ENCODE results near the gene BAIAP2L2. TPM values are rescaled to one million over a fixed set of nuclear protein-coding genes. Genes with fewer than 3 reads are reported as not detected.

BAIAP2L2 gene
- total and polyA plus RNA-seq, 2 of the 4 experiments (the other 2 are of a cell fraction) = 0.18 to 0.46 TPM

- Histone ChIP-seq H4K91ac (ENCODE audit: insufficient read depth, low read depth, low read length) (no peak overlapping the region), H3K27me3 (ENCODE audit: control insufficient read depth, insufficient read depth, low read length) (0 out of 2 replicates have a peak, but pooled peaks cover 2% of the 10 kb centered on the region), H3K14ac (replicated peaks; ENCODE audit: low read depth, low read length) (no peak overlapping the region), H3K9me1 (ENCODE audit: insufficient read depth, low read length) (peaks cover 17% of the 10 kb centered on the region), H3K4me1 (ENCODE audit: control insufficient read depth, insufficient read depth, low read length) (peaks cover 23% of the 10 kb centered on the region), H2AFZ (replicated peaks; ENCODE audit: low read length, poor library complexity) (no peak overlapping the region), H2BK120ac (ENCODE audit: low read depth, low read length) (no peak overlapping the region; the same call in 1 of the 2 replicates), H2BK15ac (ENCODE audit: low read depth, low read length) (no peak overlapping the region), H3K56ac (ENCODE audit: extremely low read depth, insufficient read depth, low read length) (no peak overlapping the region), H3K36me3 (ENCODE audit: control insufficient read depth, insufficient read depth, low read length) (no peaks in the 10 kb centered on the region), H3K18ac (ENCODE audit: low read depth, low read length) (no peak overlapping the region), H3K9me3 (ENCODE audit: control insufficient read depth, insufficient read depth, low read length) (no peaks in the 10 kb centered on the region), H4K20me1 (ENCODE audit: insufficient read depth, low read length) (no peaks in the 10 kb centered on the region), H2BK20ac (ENCODE audit: low read depth, low read length) (no peak overlapping the region), H3K4me2 (ENCODE audit: low read depth, low read length) (no peak overlapping the region), H4K5ac (ENCODE audit: low read depth, low read length) (no peak overlapping the region), H4K8ac (ENCODE audit: low read depth in 2 of 2, low read length in 2 of 2) (no peak overlapping the region), H3K9ac (ENCODE audit: low read depth, low read length) (no peak overlapping the region), H3K27ac (ENCODE audit: insufficient read depth, low read length) (no peak overlapping the region), H3K23ac (ENCODE audit: low read depth, low read length) (no peak overlapping the region), H3K4me3 (ENCODE audit: insufficient read depth, low read depth, low read length) (no peak overlapping the region), H2AK9ac (replicated peaks; ENCODE audit: low read depth, low read length, poor library complexity) (no peak overlapping the region), H3K4ac (ENCODE audit: low read depth, low read length) (no peak overlapping the region), H3K79me1 (ENCODE audit: low read depth in 1 of 2, low read length in 2 of 2) (no peaks in the 10 kb centered on the region; a peak in 1 of 4 replicates), H2AK5ac (ENCODE audit: low read depth, low read length) (peak overlapping the region; percentile 54; the same call in 1 of the 2 replicates), H2BK5ac (ENCODE audit: low read depth, low read length, poor library complexity, severe bottlenecking) (no peak overlapping the region)
- intact Hi-C loops (cut with micrococcal nuclease) (no loop called here), in situ Hi-C loops (cut with MboI; ENCODE audit: low sequenced_read_pairs) (no loop called here), dilution Hi-C loops (cut with HindIII; ENCODE audit: low sequenced_read_pairs, unreplicated experiment) (no loop called here)
- no peak for DNase-seq
- ChIA-PET CTCF (no interaction called here), POLR2A (ENCODE audit: unreplicated experiment) (no interaction called here)
- WGBS, 2 experiments (ENCODE audit: extremely low coverage in 2 of 2, insufficient read length in 1 of 2) = 32% methylated on average over 5 of the region's 10 CpGs; no CpG with 5 or more reads in 1 of the 2 experiments
- BruUV-seq (replicated peaks) = no TSS peak
- TF ChIP-seq CTCF (conservative IDR thresholded peaks at IDR 0.05; ENCODE audit: low read depth, low read length) (no peak), SMC3 (IDR thresholded peaks at IDR 0.05; ENCODE audit: low read depth, low read length) (no peak), RAD21 (IDR thresholded peaks at IDR 0.05; ENCODE audit: low read length) (no peak), NFE2L2 (IDR thresholded peaks at IDR 0.05; ENCODE audit: low read depth, low read length) (no peak), CHD1 (IDR thresholded peaks at IDR 0.05; ENCODE audit: low read depth, low read length) (no peak), USF2 (IDR thresholded peaks at IDR 0.05; ENCODE audit: low read depth, low read length) (no peak), RFX5 (IDR thresholded peaks at IDR 0.05; ENCODE audit: low read depth, low read length) (no peak), MAFK (IDR thresholded peaks at IDR 0.05; ENCODE audit: low read depth, low read length) (no peak), FOS (IDR thresholded peaks at IDR 0.05; ENCODE audit: low read depth, low read length) (no peak), BHLHE40 (IDR thresholded peaks at IDR 0.05; ENCODE audit: low read depth, low read length) (no peak), MAZ (IDR thresholded peaks at IDR 0.05; ENCODE audit: borderline replicate concordance, low read depth, low read length) (no peak), ELK1 (IDR thresholded peaks at IDR 0.05; ENCODE audit: borderline replicate concordance, low read depth, low read length) (no peak), RCOR1 (IDR thresholded peaks at IDR 0.05; ENCODE audit: insufficient replicate concordance, low read length) (no peak), MXI1 (IDR thresholded peaks at IDR 0.05; ENCODE audit: borderline replicate concordance, low read depth, low read length) (no peak), POLR2A (IDR thresholded peaks at IDR 0.05; ENCODE audit: low read depth, low read length) (no peak)
- ATAC-seq (ENCODE audit: low read depth) = no peak
Observed at GRCh38 chr22:38036392-38037062, 74.0 kb downstream of the BAIAP2L2 start.

All from IMR-90 (cell line).